ENCODE measurements around the gene SOX18.
"Not testable (repeated sequence)": the region's sequence is repeated elsewhere in the genome, so short reads cannot be mapped to it uniquely, and the experiment has no call there.

SOX18 gene

DNA sequence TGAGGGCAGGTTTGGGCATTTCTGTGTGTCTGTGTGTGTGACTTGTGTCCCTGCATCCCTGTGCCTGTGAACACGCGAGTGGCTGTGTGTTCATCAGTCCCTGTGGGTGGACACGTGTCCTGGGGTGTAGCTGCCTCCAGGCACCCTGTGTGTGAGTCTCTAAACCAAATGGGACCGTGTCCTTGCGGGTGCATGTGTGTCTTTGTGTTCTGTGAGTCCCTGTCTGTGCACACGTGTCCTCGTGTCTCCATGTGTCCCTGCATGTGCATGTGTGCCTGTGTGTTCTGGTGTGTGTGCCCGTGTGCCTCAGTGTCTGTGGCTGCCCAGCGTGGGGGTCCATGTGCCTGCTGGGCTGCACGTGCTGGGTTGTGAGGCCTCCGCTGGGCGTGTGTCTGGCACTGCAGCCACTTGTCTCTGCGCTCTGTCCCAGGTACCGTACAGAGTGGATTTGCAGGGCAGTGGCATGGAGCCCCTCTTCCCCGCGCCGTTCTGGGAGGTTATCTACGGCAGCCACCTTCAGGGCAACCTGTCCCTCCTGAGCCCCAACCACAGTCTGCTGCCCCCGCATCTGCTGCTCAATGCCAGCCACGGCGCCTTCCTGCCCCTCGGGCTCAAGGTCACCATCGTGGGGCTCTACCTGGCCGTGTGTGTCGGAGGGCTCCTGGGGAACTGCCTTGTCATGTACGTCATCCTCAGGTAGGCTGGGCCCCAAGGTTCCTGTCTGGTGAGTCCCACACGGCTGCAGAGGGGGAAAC, 43.0 kb upstream of the SOX18 start:
- no peak for TF ChIP-seq CTCF (IDR thresholded peaks at IDR 0.05; ENCODE audit: borderline replicate concordance, control extremely low read depth, extremely low read depth, insufficient read depth, missing control alignments)

DNA sequence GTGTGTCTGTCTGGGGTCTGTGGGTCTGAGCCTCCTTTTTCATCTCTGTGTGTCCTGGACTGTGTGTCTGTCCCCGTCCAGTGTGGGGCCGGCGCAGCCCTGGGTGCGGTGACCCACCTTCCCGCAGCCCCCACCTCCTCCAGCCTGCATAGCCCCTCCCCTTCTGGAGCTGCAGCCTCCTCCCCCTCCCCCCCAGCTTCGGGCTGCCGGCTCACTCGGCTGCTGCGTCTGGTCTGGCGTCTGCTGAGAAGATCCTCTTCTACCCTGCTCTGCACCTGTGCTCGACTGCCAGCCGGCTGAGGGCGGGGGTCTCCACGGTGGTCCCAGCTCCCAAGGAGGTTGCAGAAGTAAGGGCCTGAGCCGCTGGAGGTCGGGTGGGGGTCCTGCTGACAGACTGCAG, 42.3 kb upstream of the SOX18 start:
- DNase-seq (ENCODE audit: low spot score) = no peak
- TF ChIP-seq CTCF (IDR thresholded peaks at IDR 0.05; ENCODE audit: borderline replicate concordance, control extremely low read depth, extremely low read depth, insufficient read depth, missing control alignments) = no peak
- in situ Hi-C loops (cut with MboI; ENCODE audit: low sequenced_read_pairs, unreplicated experiment) = no loop called here

More for the DNA sequence above, 43.0 kb upstream of the SOX18 start:
- in situ Hi-C loops (cut with MboI; ENCODE audit: low sequenced_read_pairs, unreplicated experiment) = no loop called here
- DNase-seq (ENCODE audit: low spot score) = no peak

GRCh38 chr20:64091340-64091739, 41.9 kb upstream of the SOX18 start:
- DNase-seq (ENCODE audit: low spot score) = no peak
- TF ChIP-seq CTCF (IDR thresholded peaks at IDR 0.05; ENCODE audit: borderline replicate concordance, control extremely low read depth, extremely low read depth, insufficient read depth, missing control alignments) = no peak
- in situ Hi-C loops (cut with MboI; ENCODE audit: low sequenced_read_pairs, unreplicated experiment) = no loop called here

DNA sequence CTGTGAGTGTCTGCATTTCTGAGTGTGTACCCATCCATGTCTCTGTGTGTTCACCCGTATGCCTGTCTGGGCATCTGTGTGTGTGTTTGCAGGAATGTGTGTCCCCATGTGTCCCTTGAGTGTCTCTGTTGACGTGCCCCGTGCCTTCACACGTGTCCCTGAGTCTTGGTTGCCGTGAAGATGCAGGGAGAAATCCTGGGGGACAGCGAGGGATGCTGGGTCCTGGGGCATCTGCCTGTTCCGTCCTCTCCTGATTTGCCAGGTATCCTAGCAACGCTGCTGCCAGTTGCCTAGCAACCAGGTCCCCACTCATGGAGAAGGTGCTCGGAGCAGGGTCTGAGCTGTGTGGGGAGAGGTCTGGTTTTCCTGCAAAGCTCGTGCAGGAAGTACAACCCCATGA, 40.7 kb upstream of the SOX18 start:
- TF ChIP-seq CTCF (IDR thresholded peaks at IDR 0.05; ENCODE audit: borderline replicate concordance, control extremely low read depth, extremely low read depth, insufficient read depth, missing control alignments) = no peak
- no peak for DNase-seq (ENCODE audit: low spot score)
- in situ Hi-C loops (cut with MboI; ENCODE audit: low sequenced_read_pairs, unreplicated experiment) = no loop called here

- DNase-seq (ENCODE audit: low spot score); in situ Hi-C loops (cut with MboI; ENCODE audit: low sequenced_read_pairs, unreplicated experiment): not testable (repeated sequence)
Measured at GRCh38 chr20:64088586-64088985, 39.1 kb upstream of the SOX18 start.

DNA sequence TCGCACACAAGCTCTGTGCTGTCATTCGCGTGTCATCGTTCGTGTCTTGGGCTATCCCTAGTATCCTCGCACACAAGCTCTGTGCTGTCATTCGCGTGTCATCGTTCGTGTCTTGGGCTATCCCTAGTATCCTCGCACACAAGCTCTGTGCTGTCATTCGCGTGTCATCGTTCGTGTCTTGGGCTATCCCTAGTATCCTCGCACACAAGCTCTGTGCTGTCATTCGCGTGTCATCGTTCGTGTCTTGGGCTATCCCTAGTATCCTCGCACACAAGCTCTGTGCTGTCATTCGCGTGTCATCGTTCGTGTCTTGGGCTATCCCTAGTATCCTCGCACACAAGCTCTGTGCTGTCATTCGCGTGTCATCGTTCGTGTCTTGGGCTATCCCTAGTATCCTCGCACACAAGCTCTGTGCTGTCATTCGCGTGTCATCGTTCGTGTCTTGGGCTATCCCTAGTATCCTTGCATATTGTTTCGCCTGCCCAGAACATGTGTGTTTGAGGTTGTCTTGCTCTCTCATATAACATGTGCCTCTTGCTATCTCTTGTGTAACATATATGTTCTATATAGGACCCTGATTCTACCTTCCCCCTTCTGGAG, 37.9 kb upstream of the SOX18 start:
- in situ Hi-C loops (cut with MboI; ENCODE audit: low sequenced_read_pairs, unreplicated experiment); DNase-seq (ENCODE audit: low spot score): not testable (repeated sequence)

- TF ChIP-seq CTCF (IDR thresholded peaks at IDR 0.05; ENCODE audit: borderline replicate concordance, control extremely low read depth, extremely low read depth, insufficient read depth, missing control alignments) = no peak
- in situ Hi-C loops (cut with MboI; ENCODE audit: low sequenced_read_pairs, unreplicated experiment) = no loop called here
- no peak for DNase-seq (ENCODE audit: low spot score)
Measured at GRCh38 chr20:64086801-64087200, 37.4 kb upstream of the SOX18 start.
